ENCODE results near the gene LRSAM1.

LRSAM1 gene

DNA sequence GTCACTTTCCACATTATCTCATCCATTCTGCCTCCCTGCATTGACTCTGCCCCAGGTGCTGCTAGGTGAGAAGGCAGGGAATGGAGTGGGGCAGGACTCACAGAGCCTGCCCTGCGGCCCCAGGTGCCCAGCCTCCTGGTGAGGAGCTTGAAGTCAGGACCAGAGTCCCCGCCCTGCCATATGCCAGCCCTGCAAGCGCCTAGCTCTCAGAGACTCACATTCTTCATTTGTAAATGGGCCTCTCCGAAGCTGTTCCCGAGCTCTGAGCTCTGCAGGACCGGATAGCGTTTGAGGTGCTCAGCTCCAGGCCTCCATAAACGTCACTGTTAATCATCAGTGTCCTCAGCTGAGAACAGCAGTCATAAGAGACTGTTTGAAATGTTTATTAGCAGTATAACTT, 85.7 kb downstream of the LRSAM1 start:
- DNase-seq = peak; percentile 75

DNA sequence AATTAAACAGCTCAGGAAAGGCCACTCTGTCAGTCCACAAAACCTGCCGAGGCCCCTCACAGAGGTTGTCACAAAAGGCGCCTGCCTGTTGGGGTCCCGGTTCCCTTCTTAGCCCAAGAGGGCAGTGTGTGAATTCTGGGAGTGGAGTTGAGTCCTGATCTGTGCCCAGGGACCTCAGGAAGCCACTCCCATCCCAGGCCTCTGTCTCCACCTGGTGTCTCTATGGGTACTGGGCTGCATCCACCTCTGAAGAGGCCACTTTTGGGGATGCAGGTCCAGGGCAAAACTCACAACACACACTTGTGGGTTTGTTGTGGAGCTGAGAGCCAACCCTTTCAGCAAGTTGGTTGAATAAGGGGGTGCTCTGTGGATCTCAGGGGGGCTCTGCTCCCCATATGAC, 86.5 kb downstream of the LRSAM1 start:
- no peak for DNase-seq

DNA sequence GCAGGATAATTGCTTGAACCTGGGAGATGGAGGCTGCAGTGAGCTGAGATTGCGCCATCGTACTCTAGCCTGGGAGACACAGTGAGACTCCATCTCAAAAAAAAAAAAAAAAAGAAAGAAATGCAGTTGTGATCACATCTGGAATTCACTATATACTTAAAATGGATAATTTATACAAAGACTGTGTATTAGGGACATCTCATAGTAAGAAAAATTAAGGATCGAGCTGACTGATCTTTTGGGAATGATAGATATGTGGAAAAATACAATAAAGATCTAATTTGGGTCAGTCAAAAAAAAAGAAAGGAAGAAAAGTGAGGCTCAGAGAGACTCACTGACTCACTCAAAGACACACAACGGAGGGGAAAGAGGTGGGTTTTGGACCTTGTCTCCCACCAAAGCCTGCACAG, 87.5 kb downstream of the LRSAM1 start:
- DNase-seq = peak; percentile 89

DNA sequence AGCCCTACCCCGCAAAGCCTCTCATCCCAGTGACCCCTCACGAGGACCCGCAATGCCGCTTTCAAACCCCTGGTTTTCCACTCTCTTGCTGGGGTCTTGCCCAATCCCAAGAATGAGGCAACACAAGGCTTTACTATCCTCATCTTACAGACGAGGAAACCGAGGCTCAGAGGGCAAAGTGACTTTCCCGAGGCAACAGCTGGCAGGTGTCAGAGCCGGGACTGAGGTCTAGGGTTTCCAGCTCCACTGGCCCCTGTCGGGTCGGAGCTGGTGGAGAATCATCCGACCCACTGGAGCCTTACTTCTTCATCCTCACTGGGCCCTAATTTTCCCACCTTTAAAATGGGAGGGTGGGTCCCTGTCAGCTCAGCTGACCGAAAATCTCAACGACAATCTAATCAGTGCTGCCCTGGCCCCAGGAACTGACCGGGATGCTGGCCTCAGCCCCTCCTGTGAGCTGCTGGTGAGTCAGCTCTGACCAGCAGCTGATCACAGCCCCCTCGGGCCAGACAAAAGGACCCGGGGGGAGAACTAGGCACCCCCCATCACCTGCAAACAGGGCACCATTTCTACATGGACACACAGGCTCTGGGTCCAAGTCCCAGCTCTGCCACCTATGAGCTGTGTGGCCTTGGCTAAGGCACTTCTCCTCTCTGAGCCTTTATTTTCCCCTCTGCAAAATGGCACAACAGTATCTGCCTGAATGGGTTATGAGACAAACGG, 88.1 kb downstream of the LRSAM1 start:
- no peak for DNase-seq

DNA sequence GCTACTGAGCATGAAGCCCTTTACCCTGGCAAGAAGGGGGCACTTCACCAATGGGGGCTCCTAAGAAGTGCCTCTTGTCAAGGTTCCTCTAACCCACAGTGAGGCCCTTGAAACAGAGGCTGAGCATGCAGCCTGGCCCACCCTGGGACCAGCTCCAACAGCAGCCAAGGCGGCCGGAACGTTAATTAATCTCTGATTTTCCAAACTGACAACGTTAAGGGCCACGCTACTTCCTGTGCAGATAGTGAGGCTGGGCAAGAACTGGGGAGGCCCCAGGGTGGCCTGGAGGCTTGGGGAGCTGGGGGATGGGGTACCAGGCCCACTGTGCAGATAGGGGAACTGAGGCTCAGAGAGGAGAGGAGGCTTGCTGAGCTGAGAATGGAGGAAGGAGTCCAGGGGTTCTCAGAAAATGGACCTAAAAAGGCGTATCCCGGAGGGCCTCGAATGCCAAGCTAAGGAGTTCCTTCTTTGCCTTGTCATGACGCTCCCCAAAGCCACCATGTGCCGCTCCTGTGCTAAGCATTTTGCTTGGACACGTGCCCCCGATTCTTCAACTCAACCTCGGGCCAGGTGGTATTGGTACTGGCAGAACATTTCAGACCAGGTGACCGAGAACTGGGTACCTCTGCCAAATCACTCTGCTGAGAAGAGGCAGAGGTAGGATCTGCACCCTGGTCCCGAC, 88.8 kb downstream of the LRSAM1 start:
- DNase-seq = no peak

DNA sequence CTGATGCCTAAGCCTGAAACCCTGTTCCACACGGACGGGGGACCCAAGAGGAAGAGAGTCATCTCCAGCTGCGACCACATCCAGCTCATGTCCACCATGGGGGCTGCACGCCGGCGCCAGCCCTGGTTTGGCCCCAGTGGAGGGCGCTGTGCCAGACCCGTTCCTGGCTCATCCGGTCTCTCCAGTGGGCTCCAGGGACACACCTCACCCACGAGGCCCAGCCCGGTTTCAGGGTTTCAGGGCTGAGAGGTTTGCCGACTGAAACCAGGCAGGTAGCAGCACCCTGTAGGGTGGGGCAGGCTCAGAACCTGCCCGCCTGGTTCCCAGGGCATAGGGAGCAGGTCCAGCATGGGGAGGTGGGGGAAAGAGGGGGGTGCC, 89.3 kb downstream of the LRSAM1 start:
- DNase-seq = no peak

DNA sequence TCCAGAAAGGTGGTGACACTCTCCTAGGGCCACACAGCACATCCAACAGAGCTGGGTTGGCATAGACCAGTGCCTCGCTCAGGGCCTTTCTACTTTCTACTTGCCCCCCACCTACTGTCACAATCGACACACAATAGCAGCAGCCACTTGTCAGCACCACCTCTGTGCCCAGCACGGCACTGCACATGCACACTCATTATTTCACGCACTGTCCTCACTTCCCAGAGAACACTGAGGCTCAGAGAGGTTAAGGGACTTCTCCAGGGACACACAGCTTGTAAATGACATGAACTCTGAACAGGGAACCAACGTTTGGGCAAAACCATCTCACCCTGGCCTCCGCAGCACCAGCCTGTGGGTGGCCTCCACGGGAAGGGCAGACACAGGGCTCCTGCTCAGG, 89.9 kb downstream of the LRSAM1 start:
- DNase-seq = no peak

DNA sequence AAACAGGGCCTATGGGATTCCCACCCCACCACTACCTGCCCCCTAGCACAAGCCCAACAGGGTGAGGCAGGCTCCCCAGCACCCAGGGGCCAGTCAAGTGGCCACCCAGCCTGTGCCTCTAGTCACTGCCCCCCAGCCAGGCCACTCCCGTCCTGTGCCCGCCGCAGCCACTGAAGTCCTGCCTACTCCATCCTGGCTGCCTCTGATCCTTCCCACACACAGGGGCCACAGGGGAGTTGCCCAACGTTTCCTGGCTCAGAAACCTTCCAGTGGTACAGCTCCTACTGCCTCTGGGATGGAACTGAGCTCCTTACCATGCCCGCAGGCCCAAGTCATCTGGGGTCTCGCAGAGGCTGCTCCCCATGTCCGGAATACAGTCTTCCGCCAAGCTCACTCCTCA, 90.6 kb downstream of the LRSAM1 start:
- no peak for DNase-seq

DNA sequence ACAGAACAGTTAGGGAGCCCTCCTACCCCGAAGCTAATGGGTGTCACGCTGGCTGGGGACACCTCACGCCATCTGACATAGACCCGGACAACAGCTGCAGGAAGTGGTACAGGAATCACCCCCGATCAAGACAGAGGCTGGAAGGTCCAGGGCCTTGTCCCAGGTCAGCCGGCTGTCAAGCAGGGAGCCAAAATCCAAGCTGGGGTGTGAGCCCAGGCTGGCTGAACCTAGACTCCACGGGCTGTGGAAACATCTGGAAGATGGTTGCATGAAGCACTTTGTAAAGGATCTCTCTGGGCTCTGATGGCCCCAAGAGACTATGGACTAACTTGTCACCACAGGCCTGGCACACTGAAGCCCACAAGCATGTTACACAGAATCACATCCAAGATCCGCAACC, 91.9 kb downstream of the LRSAM1 start:
- no peak for DNase-seq

DNA sequence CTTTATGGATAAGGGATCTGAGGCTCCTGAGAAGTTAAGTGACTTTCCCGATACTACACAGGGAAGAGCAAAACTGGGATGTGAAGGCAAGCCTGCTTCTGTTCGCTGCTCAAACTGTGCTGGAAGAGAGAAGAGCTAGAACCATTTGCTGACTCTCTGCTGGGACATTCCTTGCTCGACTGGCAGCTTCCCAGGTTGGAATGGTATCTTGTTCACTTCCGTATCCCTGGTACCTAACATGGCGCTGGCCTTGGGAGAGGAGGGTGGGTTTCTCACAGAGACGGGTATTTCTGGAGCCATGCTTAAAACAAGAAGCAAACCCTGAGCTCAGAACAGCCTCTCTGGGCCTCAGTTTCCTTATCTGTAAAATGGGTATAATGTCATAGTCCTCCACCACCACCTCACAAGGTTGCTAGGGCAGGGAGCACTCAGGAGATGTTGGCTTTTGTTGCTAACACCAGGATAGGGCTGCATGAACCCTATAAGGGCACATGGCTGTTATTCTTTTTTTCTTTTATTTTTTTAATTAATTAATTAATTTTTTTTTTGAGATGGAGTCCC, 92.7 kb downstream of the LRSAM1 start:
- no peak for DNase-seq

DNA sequence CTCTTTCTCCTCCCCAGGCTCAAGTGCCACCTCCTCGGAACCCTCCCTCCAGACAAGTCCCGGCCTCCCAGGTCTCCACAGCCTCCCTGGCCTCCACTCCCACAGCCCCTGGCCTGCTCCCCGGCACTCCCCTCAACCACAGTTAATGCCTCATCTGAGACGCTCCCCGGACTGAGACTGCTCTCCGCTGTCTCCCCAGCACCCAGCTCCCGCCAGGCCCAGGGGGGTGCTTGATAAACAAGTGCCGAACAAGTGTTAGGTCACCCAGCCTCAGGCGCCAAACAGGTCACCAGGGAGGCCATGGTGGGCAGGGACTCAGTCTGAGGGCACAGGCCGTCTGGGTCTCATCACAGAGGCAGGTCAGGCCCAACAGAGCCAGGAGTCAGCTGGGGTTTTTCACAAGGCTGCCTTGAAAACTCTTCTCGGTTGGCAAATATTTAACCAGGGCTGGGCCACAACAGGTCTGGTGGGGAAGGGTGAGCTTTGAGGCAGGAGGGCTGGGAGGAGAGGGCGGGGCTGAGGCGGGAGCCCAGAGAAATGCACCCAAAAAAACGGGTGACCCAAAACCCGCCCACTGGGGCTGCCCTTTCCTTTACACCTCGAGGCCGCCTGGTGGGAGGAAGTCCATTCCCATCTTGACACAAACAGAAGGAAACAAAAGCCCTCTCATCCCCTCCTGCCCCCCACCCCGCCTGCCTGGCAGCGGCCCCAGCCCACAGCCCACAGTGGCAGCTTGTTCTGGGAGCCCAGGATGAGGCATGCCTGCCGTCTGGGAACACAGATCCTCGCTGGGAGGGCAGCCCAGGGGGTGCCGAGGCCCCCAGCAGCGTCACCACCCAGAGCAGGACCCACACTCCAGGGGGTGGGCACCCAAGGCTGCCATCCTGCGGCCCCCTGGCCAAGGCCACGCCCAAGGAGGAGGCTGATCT, 94.2 kb downstream of the LRSAM1 start:
- DNase-seq = peak; percentile 62

DNA sequence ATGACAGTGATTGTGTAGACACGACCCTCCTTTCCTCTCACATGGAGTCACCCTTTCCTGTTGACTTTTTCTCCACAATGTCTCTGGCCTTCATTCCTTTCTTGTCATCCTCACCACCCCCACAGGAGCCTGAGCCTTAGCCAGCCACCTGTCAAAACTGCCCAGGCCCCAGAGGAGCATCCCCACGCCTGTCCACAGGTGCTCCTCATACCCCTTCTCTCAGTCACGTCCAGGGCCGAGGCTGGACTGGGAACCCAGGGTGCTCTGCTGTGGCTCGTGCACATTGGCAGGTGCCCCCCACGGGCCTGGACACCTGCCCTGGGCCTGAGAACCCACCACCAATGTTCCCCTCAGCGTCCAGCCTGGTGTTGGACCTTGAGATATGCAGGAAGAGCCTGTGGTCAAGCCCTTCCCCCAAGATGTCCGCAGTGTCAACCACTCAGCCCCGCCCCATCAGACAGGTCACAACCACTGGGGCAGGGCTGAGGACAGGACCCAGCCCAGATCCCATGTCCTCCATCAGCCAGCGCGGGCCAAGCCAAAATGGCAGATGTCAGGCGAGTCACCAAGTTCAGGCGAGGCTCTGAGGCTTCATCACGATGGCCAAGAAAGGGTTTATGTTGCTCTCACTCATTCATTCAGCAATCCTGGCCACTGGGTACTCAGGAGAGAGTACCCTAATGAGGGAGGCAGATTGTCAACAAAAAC, 95.0 kb downstream of the LRSAM1 start:
- DNase-seq = no peak

DNA sequence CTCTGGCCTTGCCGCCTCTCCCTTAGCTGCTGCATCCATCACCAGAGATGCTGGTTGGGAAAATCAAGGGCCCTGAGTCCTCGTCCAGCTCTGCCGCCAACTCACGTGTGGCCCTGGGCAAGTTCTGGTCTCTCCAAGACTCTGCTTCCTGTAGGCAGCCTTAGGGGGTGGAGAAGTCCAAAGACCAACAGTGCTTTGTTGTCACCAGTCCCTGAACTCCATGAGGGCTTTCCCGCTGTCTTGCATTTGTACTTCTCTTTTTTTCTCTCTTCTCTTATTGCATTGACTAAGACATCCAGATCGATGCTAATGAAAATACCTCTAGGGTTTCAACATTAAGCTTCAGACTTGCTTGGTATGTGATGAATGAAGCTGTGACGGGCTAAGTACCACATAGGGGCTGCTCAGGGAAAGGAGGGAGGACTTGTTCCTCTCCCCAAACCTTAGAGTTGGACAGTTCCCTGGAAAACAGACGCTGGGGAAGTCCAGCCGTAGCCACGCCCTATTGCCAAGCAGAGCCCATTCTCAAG, 97.1 kb downstream of the LRSAM1 start:
- DNase-seq = no peak

DNA sequence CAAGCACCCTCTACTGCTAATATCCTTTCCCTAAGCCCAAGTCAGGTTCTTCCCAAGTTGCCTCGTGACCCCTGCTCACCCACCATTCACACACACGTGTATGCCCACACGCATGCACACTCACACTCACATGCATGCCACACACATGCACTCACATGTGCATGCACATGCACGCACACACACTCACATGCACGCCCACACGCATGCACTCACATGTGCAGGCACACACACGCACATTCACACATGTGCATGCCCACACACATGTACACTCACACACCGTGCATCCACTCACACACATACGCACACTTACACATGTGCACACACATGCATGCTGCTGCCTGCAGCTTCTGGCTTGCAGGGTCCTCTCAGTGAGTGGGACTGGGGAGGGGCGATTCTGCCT, 97.9 kb downstream of the LRSAM1 start:
- no peak for DNase-seq

DNA sequence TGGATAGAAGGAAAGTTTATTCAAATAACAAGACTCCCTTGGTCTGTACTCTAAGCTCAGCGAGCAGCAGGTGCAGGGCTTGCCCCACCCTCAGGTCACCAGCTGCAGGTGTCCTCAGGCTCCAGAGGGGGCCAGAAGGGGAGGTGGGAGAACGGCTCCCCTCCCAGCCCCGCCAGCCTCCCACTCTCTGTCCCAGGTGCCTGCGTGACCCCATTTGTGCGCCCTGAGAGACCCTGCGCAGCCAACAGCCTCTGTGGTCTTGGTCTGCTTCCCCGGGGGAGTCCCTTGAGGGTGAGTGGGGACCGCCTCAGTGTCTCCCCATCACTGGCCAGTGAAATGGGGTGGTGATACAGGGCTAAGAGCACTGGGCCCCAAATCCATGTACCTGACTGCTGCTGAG, 98.4 kb downstream of the LRSAM1 start:
- DNase-seq = no peak

DNA sequence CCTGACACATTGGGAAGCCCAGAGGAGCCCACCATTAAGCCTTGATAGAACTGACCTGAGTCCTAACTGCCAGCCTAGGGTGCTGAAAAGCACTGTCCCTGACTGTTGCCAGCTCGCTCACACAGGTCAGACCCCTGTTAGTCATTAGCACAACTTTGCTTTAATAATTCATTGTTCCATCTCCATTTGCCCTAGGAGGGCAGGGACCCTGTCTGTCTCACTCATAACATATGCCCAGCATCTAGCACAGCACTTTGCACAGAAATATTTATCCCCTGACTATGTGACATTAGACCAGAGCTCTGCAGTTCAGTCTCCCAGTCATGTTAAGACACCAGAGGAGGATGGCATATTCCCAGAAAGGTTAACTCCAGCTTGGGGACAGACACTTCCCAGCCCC, 99.0 kb downstream of the LRSAM1 start:
- DNase-seq = no peak

DNA sequence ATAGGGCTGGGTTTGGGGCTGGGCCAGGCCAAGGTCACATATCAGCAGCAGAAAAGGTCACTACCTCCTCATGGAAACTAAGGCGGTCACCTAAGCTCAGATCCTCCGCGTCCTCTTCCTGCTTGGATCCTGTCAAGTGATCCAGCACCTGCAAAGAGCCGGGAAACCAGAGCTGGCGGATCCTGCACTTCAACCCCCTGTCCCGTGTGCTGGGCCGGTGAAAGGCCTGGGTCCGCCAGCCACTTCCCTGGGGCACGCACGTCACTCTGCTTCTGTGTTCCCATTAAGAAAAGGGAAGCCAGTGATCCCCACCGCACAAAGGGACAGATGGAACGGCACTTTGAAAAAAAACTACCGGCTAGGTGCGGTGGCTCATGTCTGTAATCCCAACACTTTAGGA, 99.4 kb downstream of the LRSAM1 start:
- no peak for DNase-seq

Measured in fibroblast of skin of right biceps (primary cell).